Neural crest cell (in vitro differentiated cells): Measurements from ENCODE around the gene DOCK6. TPM values are rescaled to one million over a fixed set of nuclear protein-coding genes. Genes with fewer than 3 reads are reported as not detected.

Experiments
- DNase-seq: peaks from one replicate; pipeline ENCODE4 v3.0.0; 2021; ENCODE audit warnings: low read depth, mixed read lengths, low spot score
- H3K27ac Mint-ChIP-seq: one replicate; pipeline ENCODE4 v1.8.0; 2021; ENCODE audit warnings: mild to moderate bottlenecking, mixed read lengths; ENCODE audit not compliant: unreplicated experiment
- H3K27me3 Mint-ChIP-seq: 2 replicates; pipeline ENCODE4 v1.8.0; 2021; ENCODE audit warnings: low read depth, mild to moderate bottlenecking, mixed read lengths
- H3K36me3 Mint-ChIP-seq: 2 replicates; pipeline ENCODE4 v1.8.0; 2021; ENCODE audit warnings: low read depth, mild to moderate bottlenecking, mixed read lengths
- H3K4me1 Mint-ChIP-seq: 2 replicates; pipeline ENCODE4 v1.8.0; 2021; ENCODE audit warnings: mixed read lengths
- H3K4me3 Mint-ChIP-seq: one replicate; pipeline ENCODE4 v1.8.0; 2021; ENCODE audit warnings: mild to moderate bottlenecking, mixed read lengths
- H3K9me3 Mint-ChIP-seq: 2 replicates; pipeline ENCODE4 v1.8.0; 2021; ENCODE audit warnings: mixed read lengths
- CTCF ChIP-seq: fragments of 200-600 bp; sonication (generic); conservative IDR thresholded peaks from 2 replicates; pipeline ENCODE4 v1.5.0; 2021; ENCODE audit warnings: antibody characterized with exemption, mild to moderate bottlenecking
- total RNA-seq: library from RNA; stranded (reverse); gene quantifications from 2 replicates; pipeline ENCODE4 v1.2.1, GENCODE V29; 2021

The DOCK6 gene
- total RNA-seq, 1 donor from 2014 or later, result 40.6 TPM

GRCh38 chr19:11273296-11273695 lies 11.0 kb upstream of the DOCK6 start:
- DNase-seq, result no peak
- peak overlapping the region; percentile 43 for H3K27ac Mint-ChIP-seq
- TF ChIP-seq CTCF, result no peak
- no peaks in the 10 kb centered on the region for H3K9me3 Mint-ChIP-seq
- H3K36me3 Mint-ChIP-seq, result no peaks in the 10 kb centered on the region
- peaks cover 19% of the 10 kb centered on the region for H3K4me1 Mint-ChIP-seq
- no peak overlapping the region for H3K4me3 Mint-ChIP-seq
- H3K27me3 Mint-ChIP-seq, result no peaks in the 10 kb centered on the region

GRCh38 chr19:11269408-11269807 lies 7.1 kb upstream of the DOCK6 start:
- Mint-ChIP-seq H3K4me1 (peaks cover 16% of the 10 kb centered on the region), H3K4me3 (peak overlapping the region; percentile 38), H3K9me3 (no peaks in the 10 kb centered on the region), H3K27ac (peak overlapping the region; percentile 7), H3K27me3 (no peaks in the 10 kb centered on the region), H3K36me3 (no peaks in the 10 kb centered on the region)
- no peak for DNase-seq
- TF ChIP-seq CTCF, result no peak

GRCh38 chr19:11268783-11269267 lies 6.5 kb upstream of the DOCK6 start:
- Mint-ChIP-seq H3K27me3 (no peaks in the 10 kb centered on the region), H3K36me3 (no peaks in the 10 kb centered on the region), H3K4me1 (peaks cover 16% of the 10 kb centered on the region), H3K9me3 (no peaks in the 10 kb centered on the region), H3K27ac (peak overlapping the region; percentile 76), H3K4me3 (peak overlapping the region; percentile 38)
- no peak for TF ChIP-seq CTCF
- DNase-seq, result peak; percentile 28

GRCh38 chr19:11267316-11268085 lies 5.2 kb upstream of the DOCK6 start:
- TF ChIP-seq CTCF, result no peak
- Mint-ChIP-seq H3K27ac (peak overlapping the region; percentile 35), H3K36me3 (no peaks in the 10 kb centered on the region), H3K9me3 (no peaks in the 10 kb centered on the region), H3K4me3 (peak overlapping the region; percentile 57), H3K4me1 (peaks cover 16% of the 10 kb centered on the region), H3K27me3 (no peaks in the 10 kb centered on the region)
- no peak for DNase-seq

GRCh38 chr19:11265785-11266236 lies 3.5 kb upstream of the DOCK6 start:
- Mint-ChIP-seq H3K36me3 (no peaks in the 10 kb centered on the region), H3K27me3 (no peaks in the 10 kb centered on the region), H3K4me1 (peaks cover 19% of the 10 kb centered on the region), H3K9me3 (no peaks in the 10 kb centered on the region), H3K4me3 (no peak overlapping the region), H3K27ac (no peak overlapping the region)
- no peak for TF ChIP-seq CTCF
- DNase-seq, result no peak
